ENCODE data around the gene ARHGAP24. TPM values are rescaled to one million over a fixed set of nuclear protein-coding genes. Genes with fewer than 3 reads are reported as not detected.

The ARHGAP24 gene
- total and polyA plus RNA-seq, 4 donors, result 10.0 to 79.4 (median 21.6) TPM

DNA sequence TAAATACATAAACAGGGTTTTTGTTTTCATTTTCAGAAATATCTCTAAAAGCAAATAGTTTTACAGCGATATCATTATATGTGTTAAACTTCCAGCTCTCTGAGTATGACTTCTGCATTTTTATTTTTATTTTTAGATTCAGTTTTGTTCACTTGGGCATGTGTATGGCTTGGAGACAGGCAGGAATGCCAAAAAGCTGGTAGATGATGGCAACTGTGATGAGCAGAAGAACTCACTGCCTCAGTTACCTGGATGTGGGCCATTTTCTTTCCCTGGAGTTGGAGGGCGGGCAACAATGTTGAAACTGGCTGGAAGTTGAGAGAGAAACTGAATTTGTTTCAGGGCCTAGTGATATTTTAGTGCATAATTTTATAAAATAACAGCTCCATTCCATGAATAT, 266.4 kb downstream of the ARHGAP24 start:
- H3K9ac ChIP-seq (ENCODE audit: insufficient read depth in 1 of 2, low read length in 2 of 2), result no peak overlapping the region
- TF ChIP-seq, protein P1, sequence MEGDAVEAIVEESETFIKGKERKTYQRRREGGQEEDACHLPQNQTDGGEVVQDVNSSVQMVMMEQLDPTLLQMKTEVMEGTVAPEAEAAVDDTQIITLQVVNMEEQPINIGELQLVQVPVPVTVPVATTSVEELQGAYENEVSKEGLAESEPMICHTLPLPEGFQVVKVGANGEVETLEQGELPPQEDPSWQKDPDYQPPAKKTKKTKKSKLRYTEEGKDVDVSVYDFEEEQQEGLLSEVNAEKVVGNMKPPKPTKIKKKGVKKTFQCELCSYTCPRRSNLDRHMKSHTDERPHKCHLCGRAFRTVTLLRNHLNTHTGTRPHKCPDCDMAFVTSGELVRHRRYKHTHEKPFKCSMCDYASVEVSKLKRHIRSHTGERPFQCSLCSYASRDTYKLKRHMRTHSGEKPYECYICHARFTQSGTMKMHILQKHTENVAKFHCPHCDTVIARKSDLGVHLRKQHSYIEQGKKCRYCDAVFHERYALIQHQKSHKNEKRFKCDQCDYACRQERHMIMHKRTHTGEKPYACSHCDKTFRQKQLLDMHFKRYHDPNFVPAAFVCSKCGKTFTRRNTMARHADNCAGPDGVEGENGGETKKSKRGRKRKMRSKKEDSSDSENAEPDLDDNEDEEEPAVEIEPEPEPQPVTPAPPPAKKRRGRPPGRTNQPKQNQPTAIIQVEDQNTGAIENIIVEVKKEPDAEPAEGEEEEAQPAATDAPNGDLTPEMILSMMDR (IDR thresholded peaks at IDR 0.05; ENCODE audit: control extremely low read depth, extremely low read depth), result no peak
- no peak for DNase-seq
- no peaks in the 10 kb centered on the region for H3K36me3 ChIP-seq (ENCODE audit: control insufficient read depth in 4 of 4, insufficient read depth in 4 of 4, low read length in 4 of 4)
- ATAC-seq (ENCODE audit: insufficient read depth, low FRiP score), result no peak
- WGBS, 2 donors, result 85 to 89% methylated on average over 2 of the region's 2 CpGs
- H3K4me3 ChIP-seq, result no peak overlapping the region
- peaks cover 0 to 4% (median 0%) of the 10 kb centered on the region in 5 donors for H3K4me1 ChIP-seq (ENCODE audit: control insufficient read depth in 5 of 5, insufficient read depth in 5 of 5, low read length in 5 of 5)
- no peak overlapping the region for H3K27ac ChIP-seq (ENCODE audit: low read depth in 1 of 2, low read length in 1 of 2)
- H3K27me3 ChIP-seq (ENCODE audit: control insufficient read depth in 3 of 3, insufficient read depth in 3 of 3, low read length in 2 of 3), result no peaks in the 10 kb centered on the region
- no peaks in the 10 kb centered on the region for H3K9me3 ChIP-seq (ENCODE audit: control insufficient read depth in 4 of 4, insufficient read depth in 3 of 4, low read length in 3 of 4)

DNA sequence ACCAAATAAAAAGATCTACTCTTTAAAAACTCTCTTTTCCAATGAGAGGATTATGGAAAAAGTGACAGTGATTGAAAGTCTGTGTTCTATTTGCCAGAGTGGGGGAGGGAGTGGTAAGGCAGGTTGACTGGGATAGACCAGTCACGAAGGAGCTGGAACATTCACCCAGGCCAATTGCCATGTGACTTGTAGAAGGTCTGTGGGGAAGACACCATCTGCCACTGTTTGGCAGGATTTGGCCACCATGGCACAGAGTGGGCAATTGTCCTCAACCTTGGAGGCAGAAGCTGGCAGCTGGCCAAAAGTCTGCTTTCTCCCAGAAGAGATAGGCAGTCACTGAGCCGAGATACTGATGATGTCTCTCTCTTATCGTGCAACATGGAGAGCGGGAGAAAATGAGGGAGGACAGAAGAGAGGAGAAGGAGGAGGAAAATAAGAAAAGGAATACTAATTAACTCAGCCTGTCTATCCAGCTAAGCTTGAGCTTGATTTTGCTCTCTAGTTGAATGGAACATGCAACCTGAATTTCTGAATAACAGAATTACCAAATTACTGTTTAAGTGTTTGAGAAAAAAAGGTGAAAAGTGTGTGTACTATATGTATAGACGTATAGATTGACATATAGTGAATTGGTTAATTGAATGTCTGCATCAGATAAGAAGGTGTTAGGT, 267.1 kb downstream of the ARHGAP24 start:
- H3K9ac ChIP-seq (ENCODE audit: insufficient read depth in 1 of 2, low read length in 2 of 2), result no peak overlapping the region
- TF ChIP-seq, protein P1 (IDR thresholded peaks at IDR 0.05; ENCODE audit: control extremely low read depth, extremely low read depth), result no peak
- H3K27ac ChIP-seq (ENCODE audit: low read depth in 1 of 2, low read length in 1 of 2), result peak overlapping the region in 1 of 2 donors; percentile 0
- no peaks in the 10 kb centered on the region for H3K36me3 ChIP-seq (ENCODE audit: control insufficient read depth in 4 of 4, insufficient read depth in 4 of 4, low read length in 4 of 4)
- H3K27me3 ChIP-seq (ENCODE audit: control insufficient read depth in 3 of 3, insufficient read depth in 3 of 3, low read length in 2 of 3), result no peaks in the 10 kb centered on the region
- H3K4me1 ChIP-seq (ENCODE audit: control insufficient read depth in 5 of 5, insufficient read depth in 5 of 5, low read length in 5 of 5), result peaks cover 0 to 4% (median 0%) of the 10 kb centered on the region in 5 donors
- WGBS, 2 donors, result 88 to 95% methylated on average over 5 of the region's 5 CpGs
- no peaks in the 10 kb centered on the region for H3K9me3 ChIP-seq (ENCODE audit: control insufficient read depth in 4 of 4, insufficient read depth in 3 of 4, low read length in 3 of 4)
- DNase-seq, result no peak
- H3K4me3 ChIP-seq, result no peak overlapping the region
- no peak for ATAC-seq (ENCODE audit: insufficient read depth, low FRiP score)

DNA sequence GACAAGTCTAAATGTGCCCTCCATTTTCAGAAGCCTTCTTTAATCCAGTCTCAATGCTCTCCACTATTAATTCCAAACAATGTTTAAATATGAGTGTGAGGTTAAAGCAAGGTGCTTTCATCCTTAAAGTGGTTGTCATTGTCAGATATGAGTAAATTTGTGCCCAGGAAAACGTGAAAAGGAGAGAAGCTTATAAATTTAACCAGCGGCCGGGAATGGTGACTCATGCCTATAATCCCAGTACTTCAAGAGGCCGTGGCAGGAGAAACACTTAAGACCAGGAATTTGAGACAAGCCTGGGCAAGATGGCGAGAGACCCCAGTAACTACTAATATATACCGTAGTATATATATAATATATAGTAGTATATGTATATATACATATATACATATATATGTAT, 270.0 kb downstream of the ARHGAP24 start:
- H3K4me1 ChIP-seq (ENCODE audit: control insufficient read depth in 5 of 5, insufficient read depth in 5 of 5, low read length in 5 of 5), result peaks cover 0 to 9% (median 0%) of the 10 kb centered on the region in 5 donors
- TF ChIP-seq, protein P1 (IDR thresholded peaks at IDR 0.05; ENCODE audit: control extremely low read depth, extremely low read depth), result no peak
- no peak overlapping the region for H3K4me3 ChIP-seq
- WGBS, 2 donors, result 71 to 84% methylated on average over 6 of the region's 6 CpGs
- no peaks in the 10 kb centered on the region for H3K9me3 ChIP-seq (ENCODE audit: control insufficient read depth in 4 of 4, insufficient read depth in 3 of 4, low read length in 3 of 4)
- H3K27me3 ChIP-seq (ENCODE audit: control insufficient read depth in 3 of 3, insufficient read depth in 3 of 3, low read length in 2 of 3), result no peaks in the 10 kb centered on the region
- H3K9ac ChIP-seq (ENCODE audit: insufficient read depth in 1 of 2, low read length in 2 of 2), result no peak overlapping the region
- ATAC-seq (ENCODE audit: insufficient read depth, low FRiP score), result no peak
- H3K36me3 ChIP-seq (ENCODE audit: control insufficient read depth in 4 of 4, insufficient read depth in 4 of 4, low read length in 4 of 4), result no peaks in the 10 kb centered on the region
- H3K27ac ChIP-seq (ENCODE audit: low read depth in 1 of 2, low read length in 1 of 2), result no peak overlapping the region
- DNase-seq, result no peak

DNA sequence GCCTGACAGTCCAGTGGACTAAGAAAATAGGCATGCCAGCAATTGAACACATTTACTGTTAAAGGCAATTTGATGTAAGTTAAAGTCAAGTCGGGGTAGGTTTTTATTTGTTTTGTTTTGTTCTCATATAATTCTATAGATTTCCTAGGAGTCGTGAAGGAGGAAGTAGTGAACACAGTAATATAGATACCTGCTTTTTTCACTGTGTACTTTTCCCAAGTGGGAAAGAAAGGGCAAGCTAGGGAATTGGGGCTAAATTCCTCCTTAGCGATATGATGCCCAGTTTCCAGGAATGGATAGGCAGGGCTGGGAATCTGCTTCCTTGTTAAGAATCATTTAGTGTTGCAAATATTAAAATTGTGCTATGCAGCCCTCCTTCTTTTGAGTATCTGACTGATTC, 271.0 kb downstream of the ARHGAP24 start:
- Histone ChIP-seq H3K4me1 (ENCODE audit: control insufficient read depth in 5 of 5, insufficient read depth in 5 of 5, low read length in 5 of 5) (peaks cover 0 to 9% (median 0%) of the 10 kb centered on the region in 5 donors), H3K36me3 (ENCODE audit: control insufficient read depth in 4 of 4, insufficient read depth in 4 of 4, low read length in 4 of 4) (no peaks in the 10 kb centered on the region), H3K9me3 (ENCODE audit: control insufficient read depth in 4 of 4, insufficient read depth in 3 of 4, low read length in 3 of 4) (no peaks in the 10 kb centered on the region), H3K27me3 (ENCODE audit: control insufficient read depth in 3 of 3, insufficient read depth in 3 of 3, low read length in 2 of 3) (no peaks in the 10 kb centered on the region), H3K9ac (ENCODE audit: insufficient read depth in 1 of 2, low read length in 2 of 2) (no peak overlapping the region), H3K27ac (ENCODE audit: low read depth in 1 of 2, low read length in 1 of 2) (no peak overlapping the region), H3K4me3 (no peak overlapping the region)
- 69 to 71% methylated on average over 3 of the region's 3 CpGs for WGBS, 2 donors
- DNase-seq, result no peak
- TF ChIP-seq, protein P1 (IDR thresholded peaks at IDR 0.05; ENCODE audit: control extremely low read depth, extremely low read depth), result no peak
- no peak for ATAC-seq (ENCODE audit: insufficient read depth, low FRiP score)

All from lung (tissue), 12 donors.